HL-60 (cell line): ENCODE results near the gene KRCC1.

Source experiments
- CTCF ChIP-seq: IDR thresholded peaks from one replicate; pipeline ENCODE4 v1.5.1; 2011; ENCODE audit warnings: low read length, control low read depth, inconsistent platforms; ENCODE audit not compliant: insufficient read depth
- TF ChIP-seq, protein P1 (sequence below): IDR thresholded peaks from 2 replicates; pipeline ENCODE4 v1.6.1; 2012; ENCODE audit warnings: low read depth; ENCODE audit not compliant: insufficient replicate concordance

DNA sequence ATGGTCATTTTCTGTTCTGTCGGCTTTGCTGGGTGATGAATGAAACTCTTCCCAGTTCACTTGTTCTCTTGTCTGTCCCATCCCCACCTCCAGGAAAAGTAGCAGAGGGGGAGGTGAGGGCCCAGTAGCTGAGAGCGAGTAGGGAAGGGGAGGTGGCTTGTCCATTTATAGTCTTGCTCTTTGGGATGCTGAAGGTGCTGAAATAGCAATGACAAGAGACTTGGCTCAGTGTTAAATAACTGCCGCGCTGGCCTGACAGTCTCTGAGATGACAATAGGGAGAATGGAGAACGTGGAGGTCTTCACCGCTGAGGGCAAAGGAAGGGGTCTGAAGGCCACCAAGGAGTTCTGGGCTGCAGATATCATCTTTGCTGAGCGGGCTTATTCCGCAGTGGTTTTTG lies 12.0 kb upstream of the KRCC1 start, which contains the start of gene SMYD1:
- TF ChIP-seq, protein P1, sequence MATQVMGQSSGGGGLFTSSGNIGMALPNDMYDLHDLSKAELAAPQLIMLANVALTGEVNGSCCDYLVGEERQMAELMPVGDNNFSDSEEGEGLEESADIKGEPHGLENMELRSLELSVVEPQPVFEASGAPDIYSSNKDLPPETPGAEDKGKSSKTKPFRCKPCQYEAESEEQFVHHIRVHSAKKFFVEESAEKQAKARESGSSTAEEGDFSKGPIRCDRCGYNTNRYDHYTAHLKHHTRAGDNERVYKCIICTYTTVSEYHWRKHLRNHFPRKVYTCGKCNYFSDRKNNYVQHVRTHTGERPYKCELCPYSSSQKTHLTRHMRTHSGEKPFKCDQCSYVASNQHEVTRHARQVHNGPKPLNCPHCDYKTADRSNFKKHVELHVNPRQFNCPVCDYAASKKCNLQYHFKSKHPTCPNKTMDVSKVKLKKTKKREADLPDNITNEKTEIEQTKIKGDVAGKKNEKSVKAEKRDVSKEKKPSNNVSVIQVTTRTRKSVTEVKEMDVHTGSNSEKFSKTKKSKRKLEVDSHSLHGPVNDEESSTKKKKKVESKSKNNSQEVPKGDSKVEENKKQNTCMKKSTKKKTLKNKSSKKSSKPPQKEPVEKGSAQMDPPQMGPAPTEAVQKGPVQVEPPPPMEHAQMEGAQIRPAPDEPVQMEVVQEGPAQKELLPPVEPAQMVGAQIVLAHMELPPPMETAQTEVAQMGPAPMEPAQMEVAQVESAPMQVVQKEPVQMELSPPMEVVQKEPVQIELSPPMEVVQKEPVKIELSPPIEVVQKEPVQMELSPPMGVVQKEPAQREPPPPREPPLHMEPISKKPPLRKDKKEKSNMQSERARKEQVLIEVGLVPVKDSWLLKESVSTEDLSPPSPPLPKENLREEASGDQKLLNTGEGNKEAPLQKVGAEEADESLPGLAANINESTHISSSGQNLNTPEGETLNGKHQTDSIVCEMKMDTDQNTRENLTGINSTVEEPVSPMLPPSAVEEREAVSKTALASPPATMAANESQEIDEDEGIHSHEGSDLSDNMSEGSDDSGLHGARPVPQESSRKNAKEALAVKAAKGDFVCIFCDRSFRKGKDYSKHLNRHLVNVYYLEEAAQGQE = no peak
- no peak for TF ChIP-seq CTCF
